C4-2B (cell line): Measurements from ENCODE around the gene BRD3.

Experiments
- CTCF ChIP-seq: fragments of 450-650 bp; conservative IDR thresholded peaks from 2 replicates; pipeline ENCODE4 v1.5.1; 2017; ENCODE audit warnings: mild to moderate bottlenecking
- ZFX ChIP-seq: fragments of 450-650 bp; IDR thresholded peaks from 2 replicates; pipeline ENCODE4 v1.6.1; 2017

GRCh38 chr9:134044944-134045343, 22.9 kb downstream of the BRD3 start:
- TF ChIP-seq CTCF (no peak), ZFX (no peak)
